Astrocyte (in vitro differentiated cells and primary cell): ENCODE results near the gene GPR15LG. TPM values are rescaled to one million over a fixed set of nuclear protein-coding genes. Genes with fewer than 3 reads are reported as not detected.

Source experiments
- DNase-seq: peaks from one replicate; pipeline ENCODE4 v3.0.0-alpha.2; 2010; ENCODE audit warnings: low read depth
- FAIRE-seq: peaks from 2 replicates; lab custom pipeline; 2011; peaks lifted over from hg19 to GRCh38; lab: Jason Lieb, UNC
- H2AFZ ChIP-seq: 2 replicates; pipeline ENCODE4 v1.6.0; 2012; ENCODE audit warnings: low read depth, low read length, inconsistent platforms
- H3K27ac ChIP-seq: 2 replicates; pipeline ENCODE4 v1.5.1; 2011; ENCODE audit warnings: low read depth, low read length, inconsistent platforms
- H3K27me3 ChIP-seq: 2 replicates; pipeline ENCODE4 v1.6.0; 2011; ENCODE audit warnings: low read length, inconsistent platforms; ENCODE audit not compliant: insufficient read depth
- H3K36me3 ChIP-seq: 2 replicates; pipeline ENCODE4 v1.5.1; 2011; ENCODE audit warnings: low read length, inconsistent platforms; ENCODE audit not compliant: insufficient read depth
- H3K4me1 ChIP-seq: 2 replicates; pipeline ENCODE4 v1.5.1; 2011; ENCODE audit warnings: low read length, inconsistent platforms; ENCODE audit not compliant: insufficient read depth
- H3K4me2 ChIP-seq: 2 replicates; pipeline ENCODE4 v1.6.0; 2012; ENCODE audit warnings: low read length, inconsistent platforms
- H3K4me3 ChIP-seq: 2 replicates; pipeline ENCODE4 v1.5.1; 2011; ENCODE audit warnings: low read depth, mild to moderate bottlenecking, low read length, inconsistent platforms; ENCODE audit not compliant: insufficient read depth
- H3K79me2 ChIP-seq: 2 replicates; pipeline ENCODE4 v1.6.0; 2012; ENCODE audit warnings: mild to moderate bottlenecking, low read length, inconsistent platforms; ENCODE audit not compliant: insufficient read depth
- H3K9ac ChIP-seq: 2 replicates; pipeline ENCODE4 v1.6.0; 2012; ENCODE audit warnings: mild to moderate bottlenecking, low read length, inconsistent platforms
- H3K9me3 ChIP-seq: 2 replicates; pipeline ENCODE4 v1.5.1; 2012; ENCODE audit warnings: low read depth, mild to moderate bottlenecking, low read length, inconsistent platforms; ENCODE audit not compliant: insufficient read depth
- H4K20me1 ChIP-seq: 2 replicates; pipeline ENCODE4 v1.6.0; 2012; ENCODE audit warnings: low read length, inconsistent platforms; ENCODE audit not compliant: insufficient read depth
- H3K27ac Mint-ChIP-seq: one replicate; pipeline ENCODE4 v1.8.0; 2021; ENCODE audit warnings: mild to moderate bottlenecking, mixed read lengths; ENCODE audit not compliant: unreplicated experiment
- H3K27me3 Mint-ChIP-seq: one replicate; pipeline ENCODE4 v1.8.0; 2021; ENCODE audit warnings: low read depth, mixed read lengths; ENCODE audit not compliant: unreplicated experiment
- H3K36me3 Mint-ChIP-seq: one replicate; pipeline ENCODE4 v1.8.0; 2021; ENCODE audit warnings: low read depth, mixed read lengths; ENCODE audit not compliant: unreplicated experiment
- H3K4me1 Mint-ChIP-seq: one replicate; pipeline ENCODE4 v1.8.0; 2021; ENCODE audit warnings: low read depth, mixed read lengths; ENCODE audit not compliant: unreplicated experiment
- H3K4me3 Mint-ChIP-seq: one replicate; pipeline ENCODE4 v1.8.0; 2021; ENCODE audit warnings: mild to moderate bottlenecking, moderate library complexity, mixed read lengths; ENCODE audit not compliant: unreplicated experiment
- H3K9me3 Mint-ChIP-seq: one replicate; pipeline ENCODE4 v1.8.0; 2021; ENCODE audit warnings: mild to moderate bottlenecking, mixed read lengths; ENCODE audit not compliant: unreplicated experiment
- CTCF ChIP-seq: IDR thresholded peaks from 2 replicates; pipeline ENCODE4 v1.5.1; 2011; ENCODE audit warnings: low read depth, mild to moderate bottlenecking, inconsistent platforms, low read length, moderate library complexity; ENCODE audit not compliant: insufficient read depth
- EZH2 ChIP-seq: IDR thresholded peaks from 2 replicates; pipeline ENCODE4 v1.6.1; 2012; ENCODE audit warnings: mild to moderate bottlenecking, low read length, inconsistent platforms; ENCODE audit not compliant: insufficient read depth
- total RNA-seq: library from RNA; stranded (reverse); gene quantifications from 2 replicates; pipeline ENCODE4 v1.2.1, GENCODE V29; 2021

Gene GPR15LG
- total RNA-seq, 1 donor from 2014 or later = not detected

GRCh38 chr10:84221916-84222315 lies 48.3 kb downstream of the GPR15LG start:
- no peak for TF ChIP-seq CTCF
- TF ChIP-seq EZH2 = no peak
- H3K27ac ChIP-seq = no peak overlapping the region
- no peak overlapping the region for H3K4me3 Mint-ChIP-seq
- peaks cover 43% of the 10 kb centered on the region for H3K27me3 Mint-ChIP-seq
- H3K27ac Mint-ChIP-seq = no peak overlapping the region
- no peaks in the 10 kb centered on the region for H3K79me2 ChIP-seq
- no peaks in the 10 kb centered on the region for H3K9me3 Mint-ChIP-seq
- H3K4me1 Mint-ChIP-seq = no peaks in the 10 kb centered on the region
- H3K9me3 ChIP-seq = no peaks in the 10 kb centered on the region
- H4K20me1 ChIP-seq = no peaks in the 10 kb centered on the region
- H3K27me3 ChIP-seq = no peaks in the 10 kb centered on the region
- no peak overlapping the region for H3K9ac ChIP-seq
- H3K4me2 ChIP-seq = no peak overlapping the region
- DNase-seq (no peak), FAIRE-seq (no peak)
- no peak overlapping the region for H3K4me3 ChIP-seq
- no peaks in the 10 kb centered on the region for H3K36me3 Mint-ChIP-seq
- H2AFZ ChIP-seq = no peak overlapping the region
- no peaks in the 10 kb centered on the region for H3K4me1 ChIP-seq
- no peaks in the 10 kb centered on the region for H3K36me3 ChIP-seq

- Mint-ChIP-seq H3K36me3 (no peaks in the 10 kb centered on the region), H3K4me3 (no peak overlapping the region), H3K27ac (no peak overlapping the region), H3K9me3 (no peaks in the 10 kb centered on the region), H3K4me1 (no peaks in the 10 kb centered on the region), H3K27me3 (peaks cover 46% of the 10 kb centered on the region)
- TF ChIP-seq EZH2 (no peak), CTCF (no peak)
- no peaks in the 10 kb centered on the region for H3K36me3 ChIP-seq
- H3K27ac ChIP-seq = no peak overlapping the region
- FAIRE-seq (no peak), DNase-seq (no peak)
- no peak overlapping the region for H3K4me2 ChIP-seq
- no peaks in the 10 kb centered on the region for H3K9me3 ChIP-seq
- no peaks in the 10 kb centered on the region for H4K20me1 ChIP-seq
- no peak overlapping the region for H3K9ac ChIP-seq
- H2AFZ ChIP-seq = no peak overlapping the region
- H3K4me3 ChIP-seq = no peak overlapping the region
- H3K27me3 ChIP-seq = no peaks in the 10 kb centered on the region
- H3K4me1 ChIP-seq = no peaks in the 10 kb centered on the region
- H3K79me2 ChIP-seq = no peaks in the 10 kb centered on the region
These were observed 50.9 kb downstream of the GPR15LG start for GRCh38 chr10:84224411-84225028.

GRCh38 chr10:84225427-84226173 lies 52.0 kb downstream of the GPR15LG start, which contains the start of gene LRIT2:
TSS of gene LRIT2 (minus strand) at chr10:84225544. CDS start at chr10:84225520, 24 bp downstream.
- H3K79me2 ChIP-seq = no peaks in the 10 kb centered on the region
- H2AFZ ChIP-seq = no peak within 1 kb of the TSS
- H3K36me3 ChIP-seq = no peaks in the 10 kb centered on the region
- no peaks in the 10 kb centered on the region for H3K4me1 ChIP-seq
- Mint-ChIP-seq H3K9me3 (no peaks in the 10 kb centered on the region), H3K4me1 (no peaks in the 10 kb centered on the region), H3K36me3 (no peaks in the 10 kb centered on the region), H3K4me3 (no peak within 1 kb of the TSS), H3K27me3 (peaks cover 52% of the 10 kb centered on the region), H3K27ac (no peak within 1 kb of the TSS)
- H3K9me3 ChIP-seq = no peaks in the 10 kb centered on the region
- no peaks in the 10 kb centered on the region for H3K27me3 ChIP-seq
- no peak within 1 kb of the TSS for H3K27ac ChIP-seq
- H3K4me2 ChIP-seq = no peak within 1 kb of the TSS
- TF ChIP-seq EZH2 = no peak
- no peak for TF ChIP-seq CTCF
- DNase-seq (no peak), FAIRE-seq (no peak)
- no peak within 1 kb of the TSS for H3K9ac ChIP-seq
- no peaks in the 10 kb centered on the region for H4K20me1 ChIP-seq
- no peak within 1 kb of the TSS for H3K4me3 ChIP-seq
